NT2/D1 (cell line): ENCODE results near the gene GBP4.

Experiments used
- SUZ12 ChIP-seq: IDR thresholded peaks from 2 replicates; pipeline ENCODE4 v1.6.1; 2011; ENCODE audit not compliant: insufficient read length, insufficient read depth; ENCODE audit errors: extremely low read depth
- YY1 ChIP-seq: IDR thresholded peaks from 2 replicates; pipeline ENCODE4 v1.6.1; 2011; ENCODE audit not compliant: insufficient read length, insufficient read depth

- TF ChIP-seq YY1 (no peak), SUZ12 (no peak)
These were observed 1.9 kb upstream of the GBP4 start for GRCh38 chr1:89200663-89201062.
